A549 (cell line): Measurements from ENCODE around the gene INHBE. TPM values are rescaled to one million over a fixed set of nuclear protein-coding genes. Genes with fewer than 3 reads are reported as not detected.

Source experiments
- ATOH8 ChIP-seq: fragments of 250-450 bp; sonication (Bioruptor Pico); IDR thresholded peaks from 2 replicates; pipeline ENCODE4 v1.5.0; 2020; ENCODE audit warnings: low read depth, mild to moderate bottlenecking, moderate library complexity
- BHLHE40 ChIP-seq: IDR thresholded peaks from 2 replicates; pipeline ENCODE4 v1.6.1; 2012; ENCODE audit warnings: low read depth, low read length, inconsistent platforms
- CBX8 ChIP-seq: fragments of 200-600 bp; sonication (generic); IDR thresholded peaks from 2 replicates; pipeline ENCODE4 v1.6.1; 2016
- CEBPB ChIP-seq, 2 experiments: fragments of >200 bp in 1 of 2; sonication (Bioruptor Twin) in 1 of 2; formaldehyde crosslinking in 1 of 2; IDR thresholded peaks; 2 replicates each; pipeline ENCODE4 v1.6.1; 2012 to 2016
- CHD4 ChIP-seq: fragments of 200-600 bp; sonication (generic); IDR thresholded peaks from 2 replicates; pipeline ENCODE4 v1.6.1; 2016; ENCODE audit warnings: antibody characterized with exemption, mild to moderate bottlenecking, borderline replicate concordance
- E2F6 ChIP-seq: IDR thresholded peaks from 2 replicates; pipeline ENCODE4 v1.6.1; 2012; ENCODE audit warnings: low read depth, borderline replicate concordance
- EHMT2 ChIP-seq: fragments of 200-600 bp; sonication (generic); IDR thresholded peaks from 2 replicates; pipeline ENCODE4 v1.6.1; 2016; ENCODE audit warnings: antibody characterized with exemption, low read depth, mild to moderate bottlenecking, moderate library complexity
- ESRRA ChIP-seq: fragments of 150-350 bp; IDR thresholded peaks from 2 replicates; pipeline ENCODE4 v1.6.1; 2014; ENCODE audit warnings: mild to moderate bottlenecking, low read length, borderline replicate concordance
- FOSB ChIP-seq: fragments of 250-450 bp; sonication (Bioruptor Pico); IDR thresholded peaks from 2 replicates; pipeline ENCODE4 v1.5.0; 2020; ENCODE audit warnings: mild to moderate bottlenecking, moderate library complexity
- GATA3 ChIP-seq: IDR thresholded peaks from 2 replicates; pipeline ENCODE4 v1.6.1; 2012; ENCODE audit warnings: borderline replicate concordance
- HDAC2 ChIP-seq: fragments of 200-600 bp; sonication (generic); IDR thresholded peaks from 2 replicates; pipeline ENCODE4 v1.6.1; 2016
- HES2 ChIP-seq: fragments of >200 bp; sonication (Bioruptor Twin); formaldehyde crosslinking; IDR thresholded peaks from 2 replicates; pipeline ENCODE4 v1.6.1; 2016
- HEYL ChIP-seq: fragments of 250-450 bp; sonication (Bioruptor Pico); IDR thresholded peaks from 2 replicates; pipeline ENCODE4 v1.8.0; 2021; ENCODE audit warnings: mild to moderate bottlenecking, moderate library complexity
- HOXA7 ChIP-seq: fragments of 250-450 bp; sonication (Bioruptor Pico); IDR thresholded peaks from 2 replicates; pipeline ENCODE4 v1.5.0; 2020; ENCODE audit warnings: mild to moderate bottlenecking, moderate library complexity
- HOXB5 ChIP-seq: fragments of 250-450 bp; sonication (Bioruptor Pico); IDR thresholded peaks from 2 replicates; pipeline ENCODE4 v1.5.0; 2020; ENCODE audit warnings: mild to moderate bottlenecking, moderate library complexity
- KDM5A ChIP-seq: fragments of 200-600 bp; sonication (generic); IDR thresholded peaks from 2 replicates; pipeline ENCODE4 v1.6.1; 2016; ENCODE audit warnings: antibody characterized with exemption, mild to moderate bottlenecking
- MAFK ChIP-seq: fragments of 450-650 bp; IDR thresholded peaks from 2 replicates; pipeline ENCODE4 v1.6.1; 2014; ENCODE audit not compliant: partially characterized antibody
- MYC ChIP-seq: IDR thresholded peaks from 2 replicates; pipeline ENCODE4 v1.6.1; 2012; ENCODE audit warnings: mild to moderate bottlenecking, inconsistent platforms, low read length, improper control_type of control experiment, borderline replicate concordance
- NPAS2 ChIP-seq: fragments of 250-450 bp; sonication (Bioruptor Pico); IDR thresholded peaks from 2 replicates; pipeline ENCODE4 v1.8.0; 2022; ENCODE audit warnings: mild to moderate bottlenecking, moderate library complexity, borderline replicate concordance
- POLR2A ChIP-seq: IDR thresholded peaks from 2 replicates; pipeline ENCODE4 v1.6.1; 2012; ENCODE audit warnings: mild to moderate bottlenecking, low read length
- POLR2AphosphoS2 ChIP-seq: conservative IDR thresholded peaks from 2 replicates; pipeline ENCODE4 v1.6.1; 2012; ENCODE audit warnings: low read length, improper control_type of control experiment, inconsistent platforms
- RAD21 ChIP-seq, 2 experiments: fragments of >200 bp in 1 of 2; sonication (Bioruptor Twin) in 1 of 2; formaldehyde crosslinking in 1 of 2; IDR thresholded peaks in 1 of 2; conservative IDR thresholded peaks in 1 of 2; 2 replicates in 1 of 2; 3 replicates in 1 of 2; pipeline ENCODE4 v1.6.1; 2012 to 2018; ENCODE audit warnings: inconsistent platforms in 1 of 2
- RARB ChIP-seq: fragments of 250-450 bp; sonication (Bioruptor Pico); IDR thresholded peaks from 2 replicates; pipeline ENCODE4 v1.8.0; 2021; ENCODE audit warnings: mild to moderate bottlenecking, moderate library complexity
- RFX5 ChIP-seq: fragments of 450-650 bp; IDR thresholded peaks from 2 replicates; pipeline ENCODE4 v1.7.1; 2014; ENCODE audit warnings: antibody characterized with exemption, mild to moderate bottlenecking, moderate library complexity
- RNF2 ChIP-seq: fragments of 200-600 bp; sonication (generic); IDR thresholded peaks from 2 replicates; pipeline ENCODE4 v1.6.1; 2016; ENCODE audit warnings: low read depth, mild to moderate bottlenecking, antibody characterized with exemption, moderate library complexity, borderline replicate concordance
- SMC3 ChIP-seq: fragments of >200 bp; sonication (Bioruptor Twin); formaldehyde crosslinking; IDR thresholded peaks from 3 replicates; pipeline ENCODE4 v1.6.1; 2018; ENCODE audit warnings: inconsistent platforms
- TFCP2L1 ChIP-seq: fragments of 250-450 bp; sonication (Bioruptor Pico); IDR thresholded peaks from 2 replicates; pipeline ENCODE4 v1.5.0; 2021; ENCODE audit warnings: mild to moderate bottlenecking
- ZC3H11A ChIP-seq: fragments of 450-650 bp; IDR thresholded peaks from 2 replicates; pipeline ENCODE4 v1.6.1; 2014; ENCODE audit warnings: antibody characterized with exemption, mild to moderate bottlenecking
- ZFP36 ChIP-seq: fragments of 450-650 bp; IDR thresholded peaks from 2 replicates; pipeline ENCODE4 v1.6.1; 2014; ENCODE audit warnings: borderline replicate concordance; ENCODE audit not compliant: partially characterized antibody
- polyA plus RNA-seq, 4 experiments: library from polyadenylated mRNA; depleted of rRNA in 3 of 4; stranded (reverse); fragments of >200 nt; fragmentation: RNase III in 1 of 4; extraction: RNeasy Plus Mini Kit Qiagen cat#74134 plus additional on column Dnase treatment in 1 of 4; gene quantifications; 2 replicates in 3 of 4; 3 replicates in 1 of 4; pipeline ENCODE4 v1.2.3, GENCODE V29; 2011 to 2017
- TF ChIP-seq, protein P1 (sequence below): IDR thresholded peaks from 2 replicates; pipeline ENCODE4 v1.6.1; 2012
- TF ChIP-seq, protein P2 (sequence below): fragments of 250-450 bp; sonication (Bioruptor Pico); IDR thresholded peaks from 2 replicates; pipeline ENCODE4 v1.5.0; 2021; ENCODE audit warnings: mild to moderate bottlenecking, moderate library complexity, borderline replicate concordance
- TF ChIP-seq, protein P3 (sequence below): fragments of 200-600 bp; sonication (generic); IDR thresholded peaks from 2 replicates; pipeline ENCODE4 v1.6.1; 2016; ENCODE audit warnings: antibody characterized with exemption, mild to moderate bottlenecking, moderate library complexity
- TF ChIP-seq, protein P4 (sequence below): fragments of 450-650 bp; IDR thresholded peaks from 2 replicates; pipeline ENCODE4 v1.6.1; 2014; ENCODE audit warnings: antibody characterized with exemption
- TF ChIP-seq, protein P5 (sequence below): fragments of >200 bp; sonication (Bioruptor Twin); formaldehyde crosslinking; IDR thresholded peaks from 3 replicates; pipeline ENCODE4 v1.6.1; 2016

INHBE gene
- polyA plus RNA-seq, 2 of the 4 experiments (the other 2 are of a cell fraction), result 0.74 to 2.4 TPM

DNA sequence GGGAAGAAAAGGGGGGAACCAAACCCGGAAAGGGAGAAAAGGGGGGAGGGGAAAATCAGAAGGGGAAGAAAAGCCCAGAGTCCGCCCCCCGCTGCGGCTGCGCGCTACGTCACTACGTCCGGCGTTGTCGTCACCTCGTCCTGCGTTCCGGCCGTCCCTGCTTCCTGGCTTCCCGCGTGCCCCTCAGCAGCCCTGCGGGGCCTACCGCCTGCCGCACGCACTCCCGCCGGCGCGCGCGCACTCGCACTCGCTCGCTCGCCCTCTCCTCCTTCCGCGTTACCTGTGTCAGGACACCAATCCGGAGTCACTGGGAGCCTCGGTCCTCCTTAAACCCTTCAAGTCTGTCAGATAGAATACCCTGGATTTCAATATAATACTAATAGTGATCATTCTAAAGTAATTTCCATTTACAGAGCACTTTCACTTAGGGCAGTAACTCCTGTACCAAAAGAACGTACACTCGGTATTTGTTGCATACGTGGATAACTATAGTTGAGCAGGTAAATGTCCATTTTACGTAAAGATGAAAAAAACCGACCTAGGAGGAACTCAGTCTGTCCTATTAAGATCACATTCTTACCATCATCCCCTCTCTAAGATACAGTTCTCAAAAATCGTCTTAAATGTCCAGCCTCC, 24.1 kb upstream of the INHBE start, which contains the start of gene R3HDM2 (continued):
- TF ChIP-seq HEYL (CRISPR knock-in tag), result no peak
- TF ChIP-seq NPAS2 (CRISPR knock-in tag), result no peak
- no peak for TF ChIP-seq TFCP2L1 (CRISPR knock-in tag)
- no peak for TF ChIP-seq KDM5A
- TF ChIP-seq POLR2AphosphoS2, result no peak
- TF ChIP-seq, protein P1, sequence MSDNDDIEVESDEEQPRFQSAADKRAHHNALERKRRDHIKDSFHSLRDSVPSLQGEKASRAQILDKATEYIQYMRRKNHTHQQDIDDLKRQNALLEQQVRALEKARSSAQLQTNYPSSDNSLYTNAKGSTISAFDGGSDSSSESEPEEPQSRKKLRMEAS, result peak; percentile 99
- no peak; the same call in 1 of the 2 replicates for TF ChIP-seq FOSB (CRISPR knock-in tag)
- TF ChIP-seq HDAC2, result no peak
- no peak for TF ChIP-seq ESRRA
- no peak for TF ChIP-seq RARB (CRISPR knock-in tag)
- TF ChIP-seq POLR2A, result peak; percentile 94
- TF ChIP-seq ZC3H11A, result no peak
- no peak for TF ChIP-seq CBX8
- peak; percentile 59; the same call in 1 of the 2 replicates for TF ChIP-seq ATOH8
- no peak for TF ChIP-seq ZFP36
- TF ChIP-seq HES2, result no peak
- TF ChIP-seq GATA3, result peak; percentile 40; the same call in 1 of the 2 replicates
- TF ChIP-seq, protein P2, sequence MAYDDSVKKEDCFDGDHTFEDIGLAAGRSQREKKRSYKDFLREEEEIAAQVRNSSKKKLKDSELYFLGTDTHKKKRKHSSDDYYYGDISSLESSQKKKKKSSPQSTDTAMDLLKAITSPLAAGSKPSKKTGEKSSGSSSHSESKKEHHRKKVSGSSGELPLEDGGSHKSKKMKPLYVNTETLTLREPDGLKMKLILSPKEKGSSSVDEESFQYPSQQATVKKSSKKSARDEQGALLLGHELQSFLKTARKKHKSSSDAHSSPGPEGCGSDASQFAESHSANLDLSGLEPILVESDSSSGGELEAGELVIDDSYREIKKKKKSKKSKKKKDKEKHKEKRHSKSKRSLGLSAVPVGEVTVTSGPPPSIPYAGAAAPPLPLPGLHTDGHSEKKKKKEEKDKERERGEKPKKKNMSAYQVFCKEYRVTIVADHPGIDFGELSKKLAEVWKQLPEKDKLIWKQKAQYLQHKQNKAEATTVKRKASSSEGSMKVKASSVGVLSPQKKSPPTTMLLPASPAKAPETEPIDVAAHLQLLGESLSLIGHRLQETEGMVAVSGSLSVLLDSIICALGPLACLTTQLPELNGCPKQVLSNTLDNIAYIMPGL, result no peak
- TF ChIP-seq CEBPB (IDR thresholded peaks at IDR 0.05), result no peak
- 0 out of 2 replicates have a peak, but pooled peaks have one; percentile 15 for TF ChIP-seq BHLHE40
- TF ChIP-seq RNF2, result no peak
- TF ChIP-seq CHD4, result no peak
- TF ChIP-seq, protein P3, sequence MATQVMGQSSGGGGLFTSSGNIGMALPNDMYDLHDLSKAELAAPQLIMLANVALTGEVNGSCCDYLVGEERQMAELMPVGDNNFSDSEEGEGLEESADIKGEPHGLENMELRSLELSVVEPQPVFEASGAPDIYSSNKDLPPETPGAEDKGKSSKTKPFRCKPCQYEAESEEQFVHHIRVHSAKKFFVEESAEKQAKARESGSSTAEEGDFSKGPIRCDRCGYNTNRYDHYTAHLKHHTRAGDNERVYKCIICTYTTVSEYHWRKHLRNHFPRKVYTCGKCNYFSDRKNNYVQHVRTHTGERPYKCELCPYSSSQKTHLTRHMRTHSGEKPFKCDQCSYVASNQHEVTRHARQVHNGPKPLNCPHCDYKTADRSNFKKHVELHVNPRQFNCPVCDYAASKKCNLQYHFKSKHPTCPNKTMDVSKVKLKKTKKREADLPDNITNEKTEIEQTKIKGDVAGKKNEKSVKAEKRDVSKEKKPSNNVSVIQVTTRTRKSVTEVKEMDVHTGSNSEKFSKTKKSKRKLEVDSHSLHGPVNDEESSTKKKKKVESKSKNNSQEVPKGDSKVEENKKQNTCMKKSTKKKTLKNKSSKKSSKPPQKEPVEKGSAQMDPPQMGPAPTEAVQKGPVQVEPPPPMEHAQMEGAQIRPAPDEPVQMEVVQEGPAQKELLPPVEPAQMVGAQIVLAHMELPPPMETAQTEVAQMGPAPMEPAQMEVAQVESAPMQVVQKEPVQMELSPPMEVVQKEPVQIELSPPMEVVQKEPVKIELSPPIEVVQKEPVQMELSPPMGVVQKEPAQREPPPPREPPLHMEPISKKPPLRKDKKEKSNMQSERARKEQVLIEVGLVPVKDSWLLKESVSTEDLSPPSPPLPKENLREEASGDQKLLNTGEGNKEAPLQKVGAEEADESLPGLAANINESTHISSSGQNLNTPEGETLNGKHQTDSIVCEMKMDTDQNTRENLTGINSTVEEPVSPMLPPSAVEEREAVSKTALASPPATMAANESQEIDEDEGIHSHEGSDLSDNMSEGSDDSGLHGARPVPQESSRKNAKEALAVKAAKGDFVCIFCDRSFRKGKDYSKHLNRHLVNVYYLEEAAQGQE, result no peak
- TF ChIP-seq, protein P4, sequence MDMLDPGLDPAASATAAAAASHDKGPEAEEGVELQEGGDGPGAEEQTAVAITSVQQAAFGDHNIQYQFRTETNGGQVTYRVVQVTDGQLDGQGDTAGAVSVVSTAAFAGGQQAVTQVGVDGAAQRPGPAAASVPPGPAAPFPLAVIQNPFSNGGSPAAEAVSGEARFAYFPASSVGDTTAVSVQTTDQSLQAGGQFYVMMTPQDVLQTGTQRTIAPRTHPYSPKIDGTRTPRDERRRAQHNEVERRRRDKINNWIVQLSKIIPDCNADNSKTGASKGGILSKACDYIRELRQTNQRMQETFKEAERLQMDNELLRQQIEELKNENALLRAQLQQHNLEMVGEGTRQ, result 0 out of 2 replicates have a peak, but pooled peaks have one; percentile 36
- TF ChIP-seq RFX5, result peak; percentile 22; the same call in 1 of the 2 replicates
- peak; percentile 92 for TF ChIP-seq MYC
- TF ChIP-seq HOXB5 (CRISPR knock-in tag), result 0 out of 2 replicates have a peak, but pooled peaks have one; percentile 33
- TF ChIP-seq, protein P5, sequence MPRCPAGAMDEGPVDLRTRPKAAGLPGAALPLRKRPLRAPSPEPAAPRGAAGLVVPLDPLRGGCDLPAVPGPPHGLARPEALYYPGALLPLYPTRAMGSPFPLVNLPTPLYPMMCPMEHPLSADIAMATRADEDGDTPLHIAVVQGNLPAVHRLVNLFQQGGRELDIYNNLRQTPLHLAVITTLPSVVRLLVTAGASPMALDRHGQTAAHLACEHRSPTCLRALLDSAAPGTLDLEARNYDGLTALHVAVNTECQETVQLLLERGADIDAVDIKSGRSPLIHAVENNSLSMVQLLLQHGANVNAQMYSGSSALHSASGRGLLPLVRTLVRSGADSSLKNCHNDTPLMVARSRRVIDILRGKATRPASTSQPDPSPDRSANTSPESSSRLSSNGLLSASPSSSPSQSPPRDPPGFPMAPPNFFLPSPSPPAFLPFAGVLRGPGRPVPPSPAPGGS, result peak; percentile 72; the same call in 1 of the 3 replicates
- no peak for TF ChIP-seq SMC3
- no peak; a peak in 1 of 5 replicates for TF ChIP-seq RAD21 (conservative IDR thresholded peaks at IDR 0.05 in 1 of 2, IDR thresholded peaks at IDR 0.05 in 1 of 2)
- TF ChIP-seq MAFK, result no peak
- no peak for TF ChIP-seq HOXA7 (CRISPR knock-in tag)
- peak; percentile 97 for TF ChIP-seq E2F6
- TF ChIP-seq EHMT2, result no peak
